ENCODE data around the gene NAALADL2.
A peak's percentile ranks its signal among the peaks of the same experiment; 100 is the strongest.

NAALADL2 gene

GRCh38 chr3:175336406-175337133 lies 477.4 kb downstream of the NAALADL2 start:
- H3K4me3 ChIP-seq (ENCODE audit: low read depth, low read length), result no peak overlapping the region
- DNase-seq (ENCODE audit: low read depth), result no peak
- in situ Hi-C loops (cut with HindIII; ENCODE audit: low sequenced_read_pairs), result no loop called here
- TF ChIP-seq CTCF (IDR thresholded peaks at IDR 0.05; ENCODE audit: low read depth, low read length, missing control alignments), result no peak

- in situ Hi-C loops (cut with HindIII; ENCODE audit: low sequenced_read_pairs), result no loop called here
- no peak for TF ChIP-seq CTCF (IDR thresholded peaks at IDR 0.05; ENCODE audit: low read depth, low read length, missing control alignments)
- no peak overlapping the region for H3K4me3 ChIP-seq (ENCODE audit: low read depth, low read length)
- DNase-seq (ENCODE audit: low read depth), result no peak
These were observed 478.5 kb downstream of the NAALADL2 start for GRCh38 chr3:175337631-175338030.

GRCh38 chr3:175338775-175339535 lies 479.8 kb downstream of the NAALADL2 start:
- in situ Hi-C loops (cut with HindIII; ENCODE audit: low sequenced_read_pairs), result no loop called here
- no peak overlapping the region for H3K4me3 ChIP-seq (ENCODE audit: low read depth, low read length)
- no peak for TF ChIP-seq CTCF (IDR thresholded peaks at IDR 0.05; ENCODE audit: low read depth, low read length, missing control alignments)
- peak; percentile 19 for DNase-seq (ENCODE audit: low read depth)

GRCh38 chr3:175340338-175341015 lies 481.3 kb downstream of the NAALADL2 start:
- in situ Hi-C loops (cut with HindIII; ENCODE audit: low sequenced_read_pairs), result no loop called here
- TF ChIP-seq CTCF (IDR thresholded peaks at IDR 0.05; ENCODE audit: low read depth, low read length, missing control alignments), result no peak
- no peak for DNase-seq (ENCODE audit: low read depth)
- no peak overlapping the region for H3K4me3 ChIP-seq (ENCODE audit: low read depth, low read length)

- no peak overlapping the region for H3K4me3 ChIP-seq (ENCODE audit: low read depth, low read length)
- in situ Hi-C loops (cut with HindIII; ENCODE audit: low sequenced_read_pairs), result no loop called here
- no peak for DNase-seq (ENCODE audit: low read depth)
- no peak for TF ChIP-seq CTCF (IDR thresholded peaks at IDR 0.05; ENCODE audit: low read depth, low read length, missing control alignments)
These were observed 483.1 kb downstream of the NAALADL2 start for GRCh38 chr3:175342196-175342595.

- no peak for DNase-seq (ENCODE audit: low read depth)
- no peak for TF ChIP-seq CTCF (IDR thresholded peaks at IDR 0.05; ENCODE audit: low read depth, low read length, missing control alignments)
- no peak overlapping the region for H3K4me3 ChIP-seq (ENCODE audit: low read depth, low read length)
- in situ Hi-C loops (cut with HindIII; ENCODE audit: low sequenced_read_pairs), result no loop called here
These were observed 484.8 kb downstream of the NAALADL2 start for GRCh38 chr3:175343946-175344345.

All from astrocyte of the cerebellum (primary cell).